NCI-H2196 (cell line): Measurements from ENCODE around the gene PRKCI.
"Not testable (repeated sequence)": the region's sequence is repeated elsewhere in the genome, so short reads cannot be mapped to it uniquely, and the experiment has no call there.

Experiments used
- DNase-seq: peaks from one replicate; lab custom pipeline; 2025; ENCODE audit not compliant: unreplicated experiment; lab: John Stamatoyannopoulos, UW

The PRKCI gene

DNA sequence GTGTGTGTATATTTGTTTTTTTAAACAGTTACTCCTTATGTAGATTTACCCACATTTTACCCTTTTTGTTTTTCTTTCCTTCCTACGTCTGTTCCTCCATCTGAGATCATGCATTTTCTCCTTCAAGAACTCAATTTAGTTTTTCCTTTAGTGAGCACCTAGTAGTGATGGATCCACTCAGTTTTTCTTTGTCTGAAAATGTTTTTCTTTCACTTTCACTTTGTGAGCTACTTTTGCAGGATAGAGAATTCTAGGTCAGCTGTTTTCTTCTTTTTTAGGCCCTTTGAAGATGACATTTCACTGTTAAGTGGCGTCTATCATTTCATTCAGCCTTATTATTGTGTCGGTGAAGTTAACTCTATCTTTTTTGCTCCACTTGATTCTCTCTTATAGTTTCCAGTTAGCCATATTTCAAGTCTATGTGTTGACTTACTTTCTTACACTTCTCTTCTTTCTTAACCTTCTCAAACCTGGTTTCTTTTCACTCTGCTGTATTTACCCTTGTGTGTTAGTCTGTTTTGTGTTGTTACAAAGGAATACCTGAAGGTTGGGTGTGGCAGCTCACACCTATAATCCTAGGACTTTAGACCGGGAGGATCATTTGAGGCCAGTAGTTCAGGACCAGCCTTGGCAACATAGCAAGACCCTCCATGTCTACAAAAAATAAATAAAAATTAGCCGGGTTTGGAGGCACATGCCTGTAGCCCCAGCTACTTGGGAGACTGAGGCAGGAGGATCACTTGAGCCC is 55.8 kb downstream of the PRKCI start:
- DNase-seq = peak; percentile 25

DNA sequence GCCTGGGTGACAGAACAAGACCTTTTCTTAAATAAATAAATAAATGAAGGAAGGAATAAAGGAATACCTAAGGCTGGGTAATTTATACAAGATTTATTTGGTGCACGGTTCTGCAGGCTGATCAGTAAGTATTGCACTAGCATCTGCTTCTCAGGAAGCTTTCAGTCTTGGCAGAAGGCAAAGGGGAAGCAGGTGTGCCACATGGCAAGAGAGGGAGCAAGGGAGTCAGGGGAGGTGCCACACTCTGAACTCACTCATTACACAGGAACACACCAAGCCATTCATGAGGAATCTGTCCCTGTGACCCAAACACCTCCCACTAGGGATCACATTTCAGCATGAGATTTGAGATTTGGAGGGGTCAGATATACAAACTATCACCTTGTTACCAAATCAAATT is 56.4 kb downstream of the PRKCI start:
- peak; percentile 64 for DNase-seq

DNA sequence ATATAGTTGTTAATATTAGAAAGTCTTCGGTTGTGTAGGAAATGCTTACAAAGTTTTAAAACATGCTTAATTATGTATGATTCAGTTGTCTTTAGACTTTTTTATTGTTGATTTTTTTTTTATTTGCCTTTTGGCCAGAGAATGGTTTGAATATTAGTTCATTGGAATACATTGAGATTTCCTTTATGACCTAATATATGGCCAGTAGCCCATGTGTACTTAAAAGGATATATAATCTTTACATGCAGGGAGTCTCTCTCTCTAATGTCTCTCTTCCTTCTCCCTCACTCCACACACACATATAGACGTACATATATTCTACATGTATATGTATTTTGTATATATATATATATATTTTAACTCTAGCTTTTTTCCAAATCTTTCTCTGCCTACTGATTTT is 68.0 kb downstream of the PRKCI start:
- DNase-seq = no peak

GRCh38 chr3:170295586-170295985 is 73.4 kb downstream of the PRKCI start:
- no peak for DNase-seq

DNA sequence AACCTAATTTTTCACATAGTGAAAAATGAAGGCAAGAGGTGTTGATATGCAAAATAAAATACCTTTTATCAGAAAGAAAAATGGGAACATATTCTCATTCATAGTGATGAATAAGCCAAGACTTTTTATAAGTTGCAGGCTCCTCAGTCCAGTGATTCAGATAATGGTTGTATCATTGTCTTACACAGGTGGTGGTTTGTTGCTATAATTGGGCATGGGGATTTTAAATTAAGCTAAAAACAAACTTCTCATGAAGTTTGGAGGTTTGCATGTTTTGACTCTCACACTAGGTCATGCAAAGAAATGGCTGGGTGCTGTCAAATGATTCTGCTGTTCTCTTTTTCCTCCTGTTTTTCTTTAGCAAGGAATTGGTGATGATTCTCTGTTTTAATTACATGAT is 74.5 kb downstream of the PRKCI start:
- no peak for DNase-seq

DNA sequence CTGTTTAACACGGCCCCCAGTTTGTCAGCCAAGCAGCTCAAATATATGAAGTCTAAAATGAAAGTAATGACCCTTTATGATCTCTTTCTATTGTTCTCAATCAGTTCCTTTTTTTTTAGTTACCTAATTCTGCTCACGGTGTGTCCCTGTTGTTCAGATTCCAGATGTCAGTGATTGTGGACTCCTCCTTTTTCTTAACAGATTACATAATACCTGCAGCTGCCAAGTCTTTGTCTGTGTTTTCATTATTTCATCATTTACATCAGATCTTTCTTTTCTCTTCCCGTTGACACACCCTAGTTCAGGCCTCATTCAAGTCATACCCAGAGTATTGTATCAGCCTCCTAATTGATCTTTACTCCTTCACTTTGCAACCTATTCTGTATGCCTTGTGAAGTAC is 79.2 kb downstream of the PRKCI start:
- no peak for DNase-seq

DNA sequence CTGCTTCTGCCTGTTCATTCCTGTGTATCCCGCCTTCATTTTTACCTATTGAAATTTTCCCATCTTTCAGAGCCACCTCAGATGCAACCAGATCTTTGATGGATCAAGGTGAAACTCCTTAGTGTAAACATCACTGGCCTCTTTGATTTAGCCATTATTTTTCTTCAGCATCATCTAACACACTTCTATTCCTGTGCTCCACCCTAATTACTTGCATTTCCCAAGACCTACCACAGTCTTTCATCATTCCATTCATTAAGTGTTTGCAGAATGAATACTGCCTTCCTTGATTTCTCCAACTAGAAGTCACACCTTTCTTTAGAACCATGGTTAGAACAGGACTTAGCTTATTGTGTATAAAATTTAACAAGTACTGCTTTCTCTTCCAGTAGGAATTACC is 79.8 kb downstream of the PRKCI start:
- DNase-seq = no peak

GRCh38 chr3:170306015-170306414 is 83.8 kb downstream of the PRKCI start:
- DNase-seq = no peak

- DNase-seq = no peak
Measured at GRCh38 chr3:170307671-170308405, 85.6 kb downstream of the PRKCI start.

GRCh38 chr3:170309046-170309445 is 86.8 kb downstream of the PRKCI start:
- DNase-seq = no peak

DNA sequence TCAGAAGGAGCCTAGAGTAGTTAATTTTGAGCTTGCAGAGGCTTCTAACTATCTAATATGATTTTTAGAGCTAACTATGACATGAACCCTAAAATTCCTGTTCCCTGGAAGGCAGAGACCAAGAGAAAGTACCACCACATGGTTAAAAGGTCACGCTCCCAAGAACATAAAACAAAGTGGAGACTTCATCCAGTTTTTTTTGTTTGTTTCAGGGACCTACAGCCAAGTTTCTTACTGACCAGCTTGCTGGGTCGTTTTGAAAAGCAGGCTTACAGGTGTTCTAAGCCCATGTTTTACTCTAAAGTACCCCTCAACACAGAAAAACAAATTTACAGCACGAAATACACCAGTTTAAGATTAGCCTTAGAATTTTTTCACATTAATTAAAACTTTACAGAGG is 95.7 kb downstream of the PRKCI start:
- no peak for DNase-seq

DNA sequence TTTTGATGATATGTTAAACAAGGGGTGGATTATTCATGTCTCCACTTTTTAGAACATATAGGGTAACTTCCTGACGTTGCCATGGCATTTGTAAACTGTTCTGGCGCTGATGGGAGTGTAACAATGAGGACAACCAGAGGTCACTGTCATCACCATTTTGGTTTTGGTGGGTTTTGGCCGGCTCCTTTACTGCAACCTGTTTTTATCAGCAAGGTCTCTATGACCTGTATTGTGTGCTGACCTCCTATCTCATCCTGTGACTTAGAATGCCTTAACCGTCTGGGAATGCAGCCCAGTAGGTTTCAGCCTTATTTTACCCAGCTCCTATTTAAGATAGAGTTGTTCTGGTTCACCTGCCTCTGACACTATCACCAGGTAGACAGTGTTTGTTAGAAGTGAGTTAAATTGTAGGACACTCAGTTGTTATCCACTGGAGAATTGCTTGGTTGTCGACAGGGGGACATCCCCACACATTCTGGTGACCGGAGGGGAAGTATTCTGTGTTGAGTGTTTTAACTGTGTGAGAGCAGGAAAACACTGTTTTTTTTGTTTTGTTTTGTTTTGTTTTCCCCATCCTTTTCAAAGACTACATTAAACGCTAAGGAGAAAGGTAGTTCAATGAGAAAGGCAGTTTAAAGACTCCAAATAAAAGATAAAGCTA is 98.4 kb downstream of the PRKCI start:
- DNase-seq = no peak

DNA sequence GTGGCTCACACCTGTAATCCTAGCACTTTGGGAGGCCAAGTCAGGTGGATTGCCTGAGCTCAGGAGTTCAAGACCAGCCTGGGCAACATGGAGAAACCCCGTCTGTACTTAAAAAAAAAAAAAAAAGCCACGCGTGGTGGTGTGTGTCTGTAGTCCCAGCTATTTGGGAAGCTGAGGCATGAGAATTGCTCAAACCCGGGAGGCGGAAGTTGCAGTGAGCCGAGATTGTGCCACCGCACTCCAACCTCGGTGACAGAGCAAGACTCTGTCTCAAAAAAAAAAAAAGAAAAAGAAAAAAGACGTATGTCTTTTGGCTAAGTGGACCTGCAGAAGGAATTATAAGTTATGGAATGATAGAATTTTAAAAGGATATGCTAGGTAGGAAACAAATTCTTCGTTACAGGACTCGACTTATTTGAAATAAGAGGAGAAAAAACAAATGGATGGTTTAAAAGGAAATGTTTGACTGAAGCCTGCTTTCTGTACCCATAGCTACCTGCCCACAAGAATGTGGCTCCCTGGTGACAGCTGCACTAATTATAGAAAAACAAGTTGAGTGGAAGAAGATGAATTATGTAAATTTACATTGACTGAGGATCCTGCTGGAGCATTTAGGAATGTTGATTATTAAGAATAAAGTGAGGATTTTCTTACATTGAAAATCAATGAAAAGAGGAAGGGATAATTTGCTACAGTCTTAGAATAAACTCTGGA is 99.3 kb downstream of the PRKCI start:
- DNase-seq = peak; percentile 30

DNA sequence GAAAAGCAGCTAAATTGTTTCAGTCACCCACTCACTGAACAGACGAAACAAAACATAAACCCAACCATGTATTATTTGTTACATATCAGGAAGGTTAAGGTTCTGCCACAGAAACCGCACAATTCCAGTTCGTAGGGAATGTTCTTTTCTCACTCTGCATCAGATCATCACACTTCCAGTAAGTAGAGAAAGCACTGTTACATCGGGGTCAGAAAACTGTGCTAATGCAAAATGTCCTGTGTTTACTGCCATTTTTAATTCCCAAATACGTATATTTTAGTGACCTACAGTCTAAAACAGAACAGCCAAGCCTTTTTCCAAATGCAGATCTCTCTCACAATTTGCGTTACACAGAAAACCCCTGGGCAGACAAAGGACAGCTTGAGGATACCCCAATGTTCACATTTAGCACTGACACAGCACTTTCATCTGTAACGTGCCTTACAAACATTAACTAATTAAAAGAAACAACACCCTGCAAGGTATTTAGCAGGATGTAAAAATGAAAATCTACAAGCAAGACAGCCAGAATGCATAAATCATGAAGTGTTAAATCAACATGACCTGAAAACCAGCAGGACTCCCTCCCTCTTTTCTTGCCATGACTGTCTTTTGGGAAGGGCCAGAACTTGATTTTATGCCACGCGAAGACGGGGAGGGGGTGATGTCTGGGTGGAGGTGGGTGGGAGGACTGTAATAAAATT is 100.5 kb downstream of the PRKCI start:
- no peak for DNase-seq

DNA sequence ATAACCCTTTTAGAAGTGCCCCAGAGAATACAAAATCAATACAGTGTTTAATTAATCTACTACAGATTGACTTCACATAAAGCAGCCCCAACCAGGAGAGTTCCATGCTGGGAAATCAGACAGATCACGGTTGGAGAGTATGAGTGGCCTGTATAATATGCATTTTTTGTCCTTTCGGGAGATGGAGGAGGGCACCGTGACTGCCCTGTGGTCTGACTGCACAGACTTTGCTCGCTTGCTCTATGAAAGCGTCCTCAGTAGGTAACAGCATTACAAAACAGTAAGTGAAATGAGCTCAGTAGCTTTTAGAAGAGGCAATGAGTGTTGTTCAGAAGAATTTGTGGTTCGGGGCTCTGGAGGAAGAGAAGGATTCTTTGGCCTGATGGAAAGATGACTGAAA is 101.1 kb downstream of the PRKCI start:
- DNase-seq = no peak

- no peak for DNase-seq
Measured at GRCh38 chr3:170324962-170325361, 102.7 kb downstream of the PRKCI start.

- DNase-seq = no peak
Measured at GRCh38 chr3:170327040-170327808, 105.0 kb downstream of the PRKCI start.

DNA sequence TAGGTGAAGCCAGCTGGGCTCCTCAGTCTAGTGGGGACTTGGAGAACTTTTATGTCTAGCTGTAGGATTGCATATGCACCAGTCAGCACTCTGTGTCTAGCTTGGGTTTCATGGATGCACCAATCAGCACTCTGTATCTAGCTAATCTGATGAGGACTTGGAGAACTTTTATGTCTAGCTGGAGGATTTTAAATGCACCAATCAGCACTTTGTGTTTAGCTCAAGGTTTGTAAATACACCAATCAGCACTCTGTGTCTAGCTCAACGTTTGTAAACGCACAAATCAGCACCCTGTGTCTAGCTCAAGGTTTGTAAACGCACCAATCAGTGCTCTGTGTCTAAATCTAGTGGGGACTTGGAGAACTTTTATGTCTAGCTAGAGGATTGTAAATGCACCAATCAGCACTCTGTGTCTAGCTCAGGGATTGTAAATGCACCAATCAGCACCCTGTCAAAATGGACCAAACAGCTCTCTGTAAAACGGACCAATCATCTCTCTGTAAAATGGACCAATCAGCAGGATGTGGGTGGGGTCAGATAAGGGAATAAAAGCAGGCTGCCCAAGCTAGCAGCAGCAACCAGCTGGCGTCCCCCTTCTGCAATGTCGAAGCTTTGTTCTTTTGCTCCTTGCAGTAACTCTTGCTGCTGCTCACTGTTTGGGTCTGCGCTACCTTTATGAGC is 105.8 kb downstream of the PRKCI start:
- DNase-seq = not testable (repeated sequence)

- no peak for DNase-seq
Measured at GRCh38 chr3:170330366-170330765, 108.1 kb downstream of the PRKCI start.

DNA sequence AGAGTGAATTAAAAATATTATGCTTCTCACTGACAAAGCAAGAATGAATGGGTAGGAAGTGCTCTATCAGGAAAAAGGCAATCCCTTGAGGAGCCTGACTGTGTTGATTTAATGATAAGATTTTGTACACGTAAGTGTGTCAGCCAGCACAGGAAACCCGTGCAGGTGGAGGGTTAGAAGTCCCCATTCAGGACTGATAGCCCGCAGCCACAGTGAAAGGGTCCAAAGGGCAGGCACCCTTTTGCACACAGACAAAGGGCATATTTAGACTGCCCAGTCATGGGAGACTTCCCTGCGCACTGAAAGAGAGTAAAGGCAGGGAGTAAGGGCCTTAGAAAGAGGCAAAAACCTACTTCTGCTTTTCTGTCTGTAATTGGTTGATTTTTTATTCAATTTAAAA is 108.9 kb downstream of the PRKCI start:
- no peak for DNase-seq
